Osteocyte (in vitro differentiated cells): Measurements from ENCODE around the gene C1orf159. TPM values are rescaled to one million over a fixed set of nuclear protein-coding genes. Genes with fewer than 3 reads are reported as not detected.
A peak's percentile ranks its signal among the peaks of the same experiment; 100 is the strongest.

Source experiments
- DNase-seq: peaks from one replicate; pipeline ENCODE4 v3.0.0; 2021; ENCODE audit warnings: mixed read lengths; ENCODE audit not compliant: unreplicated experiment; ENCODE audit errors: extremely low spot score
- H3K27ac Mint-ChIP-seq: one replicate; pipeline ENCODE4 v1.8.0; 2021; ENCODE audit warnings: mild to moderate bottlenecking, mixed read lengths; ENCODE audit not compliant: unreplicated experiment
- H3K27me3 Mint-ChIP-seq: one replicate; pipeline ENCODE4 v1.8.0; 2021; ENCODE audit warnings: mixed read lengths; ENCODE audit not compliant: unreplicated experiment
- H3K36me3 Mint-ChIP-seq: one replicate; pipeline ENCODE4 v1.8.0; 2021; ENCODE audit warnings: mixed read lengths; ENCODE audit not compliant: unreplicated experiment
- H3K4me1 Mint-ChIP-seq: one replicate; pipeline ENCODE4 v1.8.0; 2021; ENCODE audit warnings: mixed read lengths; ENCODE audit not compliant: unreplicated experiment
- H3K4me3 Mint-ChIP-seq: one replicate; pipeline ENCODE4 v1.8.0; 2021; ENCODE audit warnings: mild to moderate bottlenecking, moderate library complexity, mixed read lengths; ENCODE audit not compliant: unreplicated experiment
- H3K9me3 Mint-ChIP-seq: one replicate; pipeline ENCODE4 v1.8.0; 2021; ENCODE audit warnings: mixed read lengths; ENCODE audit not compliant: unreplicated experiment
- CTCF ChIP-seq: fragments of 200-600 bp; sonication (generic); IDR thresholded peaks from 2 replicates; pipeline ENCODE4 v1.5.0; 2021; ENCODE audit warnings: antibody characterized with exemption, mild to moderate bottlenecking, moderate library complexity
- total RNA-seq: library from RNA; stranded (reverse); gene quantifications from 2 replicates; pipeline ENCODE4 v1.2.1, GENCODE V29; 2021

Gene C1orf159
- total RNA-seq, 1 donor from 2014 or later = 16.9 TPM

- Mint-ChIP-seq H3K27ac (peak overlapping the region; percentile 59), H3K4me1 (peaks cover 10% of the 10 kb centered on the region), H3K36me3 (peaks cover 4% of the 10 kb centered on the region), H3K9me3 (no peaks in the 10 kb centered on the region), H3K27me3 (peaks cover 4% of the 10 kb centered on the region), H3K4me3 (peak overlapping the region; percentile 74)
- TF ChIP-seq CTCF = no peak
- DNase-seq = no peak
Measured at GRCh38 chr1:1114431-1114830, 1.5 kb downstream of the C1orf159 start.

- peaks cover 10% of the 10 kb centered on the region for H3K4me1 Mint-ChIP-seq
- peaks cover 4% of the 10 kb centered on the region for H3K36me3 Mint-ChIP-seq
- no peak overlapping the region for H3K27ac Mint-ChIP-seq
- peak overlapping the region; percentile 32 for H3K4me3 Mint-ChIP-seq
- no peaks in the 10 kb centered on the region for H3K27me3 Mint-ChIP-seq
- DNase-seq = no peak
- TF ChIP-seq CTCF = no peak
- no peaks in the 10 kb centered on the region for H3K9me3 Mint-ChIP-seq
Measured at GRCh38 chr1:1112237-1112985, 3.5 kb downstream of the C1orf159 start.

- no peak for TF ChIP-seq CTCF
- Mint-ChIP-seq H3K27me3 (no peaks in the 10 kb centered on the region), H3K4me1 (peaks cover 10% of the 10 kb centered on the region), H3K27ac (no peak overlapping the region), H3K9me3 (no peaks in the 10 kb centered on the region), H3K4me3 (no peak overlapping the region), H3K36me3 (peaks cover 4% of the 10 kb centered on the region)
- DNase-seq = no peak
Measured at GRCh38 chr1:1111516-1112236, 4.2 kb downstream of the C1orf159 start.

- no peak for TF ChIP-seq CTCF
- H3K27me3 Mint-ChIP-seq = no peaks in the 10 kb centered on the region
- DNase-seq = no peak
- H3K4me3 Mint-ChIP-seq = no peak overlapping the region
- peaks cover 10% of the 10 kb centered on the region for H3K4me1 Mint-ChIP-seq
- peaks cover 6% of the 10 kb centered on the region for H3K36me3 Mint-ChIP-seq
- H3K9me3 Mint-ChIP-seq = no peaks in the 10 kb centered on the region
- H3K27ac Mint-ChIP-seq = no peak overlapping the region
Measured at GRCh38 chr1:1110561-1110971, 5.3 kb downstream of the C1orf159 start.

- Mint-ChIP-seq H3K27me3 (no peaks in the 10 kb centered on the region), H3K4me1 (peaks cover 6% of the 10 kb centered on the region), H3K36me3 (peaks cover 6% of the 10 kb centered on the region), H3K4me3 (no peak overlapping the region), H3K9me3 (no peaks in the 10 kb centered on the region), H3K27ac (no peak overlapping the region)
- no peak for DNase-seq
- no peak for TF ChIP-seq CTCF
Measured at GRCh38 chr1:1109743-1110142, 6.1 kb downstream of the C1orf159 start.
